ENCODE results near the gene SLC2A11.

DNA sequence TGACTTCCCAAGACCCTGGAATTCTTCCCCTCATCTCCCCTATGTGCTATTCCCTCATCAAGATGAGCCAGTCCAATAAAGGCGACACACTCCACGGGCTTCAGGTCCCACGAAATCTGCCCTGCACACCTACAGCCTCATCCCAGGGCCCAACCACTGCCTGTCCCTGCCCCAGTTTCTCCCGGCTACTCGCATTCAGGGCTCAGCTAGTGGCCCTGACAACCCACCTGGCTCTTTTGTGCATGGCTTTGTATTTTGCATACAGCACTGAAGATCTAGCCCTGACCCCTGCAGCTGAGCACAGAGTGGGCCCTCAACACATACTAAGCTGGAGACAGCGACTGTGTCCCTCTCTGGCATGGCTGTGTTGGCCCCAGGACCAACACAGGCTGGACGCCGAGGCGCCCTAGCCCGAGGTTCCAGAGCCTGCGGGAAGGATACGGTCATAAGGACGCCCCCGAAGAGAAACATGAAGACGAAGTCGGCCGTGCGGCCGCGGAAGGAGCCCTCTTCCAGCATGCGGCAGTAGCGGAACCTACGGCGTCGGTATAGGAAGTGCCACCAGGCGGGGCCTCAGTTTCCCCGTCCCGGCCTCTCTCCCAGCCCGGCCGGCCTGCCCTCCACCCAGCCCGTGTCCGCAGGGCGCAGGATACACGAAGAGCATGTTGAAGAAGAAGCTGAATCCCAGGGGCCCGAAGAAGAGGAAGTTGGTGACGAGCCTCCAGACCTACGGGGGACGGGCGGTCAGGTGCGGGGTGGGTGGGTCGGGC lies 19.6 kb upstream of the SLC2A11 start:
- TF ChIP-seq, protein P1, sequence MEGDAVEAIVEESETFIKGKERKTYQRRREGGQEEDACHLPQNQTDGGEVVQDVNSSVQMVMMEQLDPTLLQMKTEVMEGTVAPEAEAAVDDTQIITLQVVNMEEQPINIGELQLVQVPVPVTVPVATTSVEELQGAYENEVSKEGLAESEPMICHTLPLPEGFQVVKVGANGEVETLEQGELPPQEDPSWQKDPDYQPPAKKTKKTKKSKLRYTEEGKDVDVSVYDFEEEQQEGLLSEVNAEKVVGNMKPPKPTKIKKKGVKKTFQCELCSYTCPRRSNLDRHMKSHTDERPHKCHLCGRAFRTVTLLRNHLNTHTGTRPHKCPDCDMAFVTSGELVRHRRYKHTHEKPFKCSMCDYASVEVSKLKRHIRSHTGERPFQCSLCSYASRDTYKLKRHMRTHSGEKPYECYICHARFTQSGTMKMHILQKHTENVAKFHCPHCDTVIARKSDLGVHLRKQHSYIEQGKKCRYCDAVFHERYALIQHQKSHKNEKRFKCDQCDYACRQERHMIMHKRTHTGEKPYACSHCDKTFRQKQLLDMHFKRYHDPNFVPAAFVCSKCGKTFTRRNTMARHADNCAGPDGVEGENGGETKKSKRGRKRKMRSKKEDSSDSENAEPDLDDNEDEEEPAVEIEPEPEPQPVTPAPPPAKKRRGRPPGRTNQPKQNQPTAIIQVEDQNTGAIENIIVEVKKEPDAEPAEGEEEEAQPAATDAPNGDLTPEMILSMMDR (IDR thresholded peaks at IDR 0.05), result no peak
- TF ChIP-seq POLR2A (IDR thresholded peaks at IDR 0.05) (no peak), EP300 (IDR thresholded peaks at IDR 0.05) (no peak)
